ENCODE measurements around the gene MYO18A.

Gene MYO18A

GRCh38 chr17:29157310-29157709 is 22.9 kb downstream of the MYO18A start:
- H3K36me3 ChIP-seq (replicated peaks in 1 of 2; ENCODE audit: control insufficient read depth in 2 of 2, insufficient read depth in 2 of 2, low read length in 2 of 2), result no peaks in the 10 kb centered on the region
- WGBS, 2 donors (ENCODE audit: extremely low coverage in 2 of 2, insufficient read length in 2 of 2, insufficient replicate concordance in 1 of 2), result no CpG with 5 or more reads among the region's 1 CpG
- peaks cover 18 to 26% of the 10 kb centered on the region in 2 donors for H3K4me1 ChIP-seq (ENCODE audit: control insufficient read depth in 2 of 2, insufficient read depth in 1 of 2, low read depth in 1 of 2, low read length in 2 of 2)
- H3K27me3 ChIP-seq (ENCODE audit: control insufficient read depth in 3 of 3, insufficient read depth in 3 of 3, low read depth in 1 of 3, low read length in 3 of 3), result no peaks in the 10 kb centered on the region
- no peak for DNase-seq (ENCODE audit: low spot score)
- H3K4me2 ChIP-seq (ENCODE audit: insufficient read depth, low read length, poor library complexity, severe bottlenecking), result no peak overlapping the region
- no peak overlapping the region for H3K9ac ChIP-seq (ENCODE audit: low read depth, low read length, poor library complexity)
- H2BK120ac ChIP-seq (ENCODE audit: low read depth, low read length), result no peak overlapping the region
- H2AK5ac ChIP-seq (ENCODE audit: low read depth, low read length), result peak overlapping the region; percentile 51
- peak overlapping the region; percentile 24 for H2BK15ac ChIP-seq (ENCODE audit: low read length)
- H3K79me1 ChIP-seq (ENCODE audit: low read depth, low read length), result peaks cover 2% of the 10 kb centered on the region
- no peak overlapping the region for H2BK5ac ChIP-seq (ENCODE audit: low read length)
- no peak overlapping the region for H2BK12ac ChIP-seq (ENCODE audit: low read length)
- H3K27ac ChIP-seq (replicated peaks; ENCODE audit: low read length), result no peak overlapping the region
- H3K23ac ChIP-seq (ENCODE audit: low read depth, low read length, poor library complexity), result no peak overlapping the region
- no peaks in the 10 kb centered on the region for H3K9me3 ChIP-seq (replicated peaks in 1 of 2; ENCODE audit: control insufficient read depth in 2 of 2, insufficient read depth in 1 of 2, low read depth in 1 of 2, low read length in 2 of 2)
- no peak overlapping the region for H4K91ac ChIP-seq (ENCODE audit: low read depth, low read length, poor library complexity)
- no peak overlapping the region for H3K14ac ChIP-seq (ENCODE audit: low read length)
- no peak overlapping the region for H3K18ac ChIP-seq (ENCODE audit: low read length)
- no peak overlapping the region for H2AFZ ChIP-seq (ENCODE audit: low read length)
- no peak overlapping the region for H4K8ac ChIP-seq (ENCODE audit: low read depth, low read length)
- H3K4me3 ChIP-seq (ENCODE audit: low read length in 2 of 2), result no peak overlapping the region
- H3K4ac ChIP-seq (ENCODE audit: low read length), result no peak overlapping the region

- Histone ChIP-seq H2AK5ac (ENCODE audit: low read depth, low read length) (peak overlapping the region; percentile 51), H3K4me2 (ENCODE audit: insufficient read depth, low read length, poor library complexity, severe bottlenecking) (no peak overlapping the region), H3K4me1 (ENCODE audit: control insufficient read depth in 2 of 2, insufficient read depth in 1 of 2, low read depth in 1 of 2, low read length in 2 of 2) (peaks cover 18 to 27% of the 10 kb centered on the region in 2 donors), H3K9ac (ENCODE audit: low read depth, low read length, poor library complexity) (peak overlapping the region; percentile 40), H2BK120ac (ENCODE audit: low read depth, low read length) (no peak overlapping the region), H2BK5ac (ENCODE audit: low read length) (no peak overlapping the region), H3K23ac (ENCODE audit: low read depth, low read length, poor library complexity) (no peak overlapping the region), H3K27me3 (ENCODE audit: control insufficient read depth in 3 of 3, insufficient read depth in 3 of 3, low read depth in 1 of 3, low read length in 3 of 3) (no peaks in the 10 kb centered on the region), H3K4me3 (ENCODE audit: low read length in 2 of 2) (no peak overlapping the region), H3K79me1 (ENCODE audit: low read depth, low read length) (peaks cover 2% of the 10 kb centered on the region), H2BK15ac (ENCODE audit: low read length) (peak overlapping the region; percentile 24), H3K18ac (ENCODE audit: low read length) (peak overlapping the region; percentile 51), H3K14ac (ENCODE audit: low read length) (no peak overlapping the region), H3K4ac (ENCODE audit: low read length) (peak overlapping the region; percentile 20), H4K8ac (ENCODE audit: low read depth, low read length) (no peak overlapping the region), H2BK12ac (ENCODE audit: low read length) (no peak overlapping the region), H3K27ac (replicated peaks; ENCODE audit: low read length) (no peak overlapping the region), H3K9me3 (replicated peaks in 1 of 2; ENCODE audit: control insufficient read depth in 2 of 2, insufficient read depth in 1 of 2, low read depth in 1 of 2, low read length in 2 of 2) (no peaks in the 10 kb centered on the region), H4K91ac (ENCODE audit: low read depth, low read length, poor library complexity) (no peak overlapping the region), H2AFZ (ENCODE audit: low read length) (no peak overlapping the region), H3K36me3 (replicated peaks in 1 of 2; ENCODE audit: control insufficient read depth in 2 of 2, insufficient read depth in 2 of 2, low read length in 2 of 2) (no peaks in the 10 kb centered on the region)
- DNase-seq (ENCODE audit: low spot score), result no peak
- WGBS, 2 donors (ENCODE audit: extremely low coverage in 2 of 2, insufficient read length in 2 of 2, insufficient replicate concordance in 1 of 2), result no CpG with 5 or more reads among the region's 6 CpGs
Observed at GRCh38 chr17:29156781-29157180, 23.4 kb downstream of the MYO18A start.

- peak overlapping the region; percentile 59 for H3K27ac ChIP-seq (replicated peaks; ENCODE audit: low read length)
- H2BK12ac ChIP-seq (ENCODE audit: low read length), result no peak overlapping the region
- H3K27me3 ChIP-seq (ENCODE audit: control insufficient read depth in 3 of 3, insufficient read depth in 3 of 3, low read depth in 1 of 3, low read length in 3 of 3), result no peaks in the 10 kb centered on the region
- peak overlapping the region; percentile 95 for H3K18ac ChIP-seq (ENCODE audit: low read length)
- H2BK5ac ChIP-seq (ENCODE audit: low read length), result peak overlapping the region; percentile 69
- H3K9ac ChIP-seq (ENCODE audit: low read depth, low read length, poor library complexity), result no peak overlapping the region
- DNase-seq (ENCODE audit: low spot score), result no peak
- H3K23ac ChIP-seq (ENCODE audit: low read depth, low read length, poor library complexity), result peak overlapping the region; percentile 39
- H3K4me3 ChIP-seq (ENCODE audit: low read length in 2 of 2), result no peak overlapping the region
- H3K4ac ChIP-seq (ENCODE audit: low read length), result no peak overlapping the region
- H4K8ac ChIP-seq (ENCODE audit: low read depth, low read length), result no peak overlapping the region
- H3K36me3 ChIP-seq (replicated peaks in 1 of 2; ENCODE audit: control insufficient read depth in 2 of 2, insufficient read depth in 2 of 2, low read length in 2 of 2), result no peaks in the 10 kb centered on the region
- H2BK120ac ChIP-seq (ENCODE audit: low read depth, low read length), result no peak overlapping the region
- no peak overlapping the region for H2AFZ ChIP-seq (ENCODE audit: low read length)
- WGBS, 2 donors (ENCODE audit: extremely low coverage in 2 of 2, insufficient read length in 2 of 2, insufficient replicate concordance in 1 of 2), result no CpG with 5 or more reads among the region's 3 CpGs
- H3K9me3 ChIP-seq (replicated peaks in 1 of 2; ENCODE audit: control insufficient read depth in 2 of 2, insufficient read depth in 1 of 2, low read depth in 1 of 2, low read length in 2 of 2), result no peaks in the 10 kb centered on the region
- no peak overlapping the region for H4K91ac ChIP-seq (ENCODE audit: low read depth, low read length, poor library complexity)
- peak overlapping the region; percentile 25 for H2BK15ac ChIP-seq (ENCODE audit: low read length)
- no peak overlapping the region for H3K4me2 ChIP-seq (ENCODE audit: insufficient read depth, low read length, poor library complexity, severe bottlenecking)
- H2AK5ac ChIP-seq (ENCODE audit: low read depth, low read length), result peak overlapping the region; percentile 77
- H3K4me1 ChIP-seq (ENCODE audit: control insufficient read depth in 2 of 2, insufficient read depth in 1 of 2, low read depth in 1 of 2, low read length in 2 of 2), result peaks cover 24 to 33% of the 10 kb centered on the region in 2 donors
- peaks cover 2% of the 10 kb centered on the region for H3K79me1 ChIP-seq (ENCODE audit: low read depth, low read length)
- H3K14ac ChIP-seq (ENCODE audit: low read length), result peak overlapping the region; percentile 11
Observed at GRCh38 chr17:29155966-29156338, 24.2 kb downstream of the MYO18A start.

- no CpG with 5 or more reads among the region's 11 CpGs for WGBS, 2 donors (ENCODE audit: extremely low coverage in 2 of 2, insufficient read length in 2 of 2, insufficient replicate concordance in 1 of 2)
- H3K4me1 ChIP-seq (ENCODE audit: control insufficient read depth in 2 of 2, insufficient read depth in 1 of 2, low read depth in 1 of 2, low read length in 2 of 2), result peaks cover 24 to 33% of the 10 kb centered on the region in 2 donors
Observed at GRCh38 chr17:29155227-29155965, 24.8 kb downstream of the MYO18A start.

More at GRCh38 chr17:29155227-29155965, 24.8 kb downstream of the MYO18A start:
- Histone ChIP-seq H3K27ac (replicated peaks; ENCODE audit: low read length) (peak overlapping the region; percentile 59), H3K9ac (ENCODE audit: low read depth, low read length, poor library complexity) (peak overlapping the region; percentile 32), H3K14ac (ENCODE audit: low read length) (peak overlapping the region; percentile 11), H3K79me1 (ENCODE audit: low read depth, low read length) (peaks cover 2% of the 10 kb centered on the region), H2BK120ac (ENCODE audit: low read depth, low read length) (no peak overlapping the region), H3K4ac (ENCODE audit: low read length) (no peak overlapping the region), H3K4me3 (ENCODE audit: low read length in 2 of 2) (no peak overlapping the region), H3K27me3 (ENCODE audit: control insufficient read depth in 3 of 3, insufficient read depth in 3 of 3, low read depth in 1 of 3, low read length in 3 of 3) (no peaks in the 10 kb centered on the region), H4K91ac (ENCODE audit: low read depth, low read length, poor library complexity) (no peak overlapping the region), H3K9me3 (replicated peaks in 1 of 2; ENCODE audit: control insufficient read depth in 2 of 2, insufficient read depth in 1 of 2, low read depth in 1 of 2, low read length in 2 of 2) (no peaks in the 10 kb centered on the region), H3K36me3 (replicated peaks in 1 of 2; ENCODE audit: control insufficient read depth in 2 of 2, insufficient read depth in 2 of 2, low read length in 2 of 2) (no peaks in the 10 kb centered on the region), H2AK5ac (ENCODE audit: low read depth, low read length) (peak overlapping the region; percentile 77), H2BK12ac (ENCODE audit: low read length) (no peak overlapping the region), H3K18ac (ENCODE audit: low read length) (peak overlapping the region; percentile 95), H4K8ac (ENCODE audit: low read depth, low read length) (no peak overlapping the region), H2BK15ac (ENCODE audit: low read length) (peak overlapping the region; percentile 25), H3K23ac (ENCODE audit: low read depth, low read length, poor library complexity) (peak overlapping the region; percentile 19), H3K4me2 (ENCODE audit: insufficient read depth, low read length, poor library complexity, severe bottlenecking) (no peak overlapping the region), H2BK5ac (ENCODE audit: low read length) (peak overlapping the region; percentile 69), H2AFZ (ENCODE audit: low read length) (no peak overlapping the region)
- DNase-seq (ENCODE audit: low spot score), result no peak

Measured in neuronal stem cell (in vitro differentiated cells).